ENCODE measurements around the gene ANP32E.

The ANP32E gene

DNA sequence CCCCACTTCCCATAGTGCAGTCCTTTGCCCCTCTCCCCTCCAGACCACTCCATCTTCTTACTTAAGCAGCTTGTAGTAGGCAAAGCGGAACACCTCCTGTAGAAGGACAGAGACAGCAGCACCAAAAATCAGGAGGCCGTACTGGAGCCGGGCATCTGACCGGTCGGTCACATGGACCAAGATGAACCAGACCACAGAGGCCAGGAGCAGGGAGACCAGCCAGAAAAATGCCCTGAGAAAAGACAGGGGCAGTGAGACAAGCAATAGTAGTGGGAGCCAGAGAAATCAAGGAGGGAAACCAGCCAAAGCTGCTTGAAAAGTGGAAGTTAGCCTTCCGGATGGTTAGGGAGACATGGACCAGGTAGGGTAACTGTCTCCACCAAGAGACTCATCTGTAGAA is 32.0 kb upstream of the ANP32E start:
- no CpG with 5 or more reads among the region's 6 CpGs for WGBS, 2 donors (ENCODE audit: extremely low coverage in 2 of 2, insufficient read length in 2 of 2, insufficient replicate concordance in 1 of 2)
- H2BK5ac ChIP-seq (ENCODE audit: low read length): no peak overlapping the region

GRCh38 chr1:150263549-150263948 is 27.6 kb upstream of the ANP32E start:
- Histone ChIP-seq H3K23ac (ENCODE audit: low read depth, low read length, poor library complexity) (no peak overlapping the region), H3K18ac (ENCODE audit: low read length) (no peak overlapping the region), H3K4me3 (ENCODE audit: low read length in 2 of 2) (no peak overlapping the region), H3K4ac (ENCODE audit: low read length) (no peak overlapping the region), H3K9me3 (replicated peaks in 1 of 2; ENCODE audit: control insufficient read depth in 2 of 2, insufficient read depth in 1 of 2, low read depth in 1 of 2, low read length in 2 of 2) (no peaks in the 10 kb centered on the region), H2BK15ac (ENCODE audit: low read length) (no peak overlapping the region), H3K4me2 (ENCODE audit: insufficient read depth, low read length, poor library complexity, severe bottlenecking) (no peak overlapping the region), H2AFZ (ENCODE audit: low read length) (no peak overlapping the region), H2BK120ac (ENCODE audit: low read depth, low read length) (no peak overlapping the region), H3K4me1 (ENCODE audit: control insufficient read depth in 2 of 2, insufficient read depth in 1 of 2, low read depth in 1 of 2, low read length in 2 of 2) (peaks cover 17 to 20% of the 10 kb centered on the region in 2 donors), H3K14ac (ENCODE audit: low read length) (no peak overlapping the region), H4K8ac (ENCODE audit: low read depth, low read length) (no peak overlapping the region), H3K36me3 (replicated peaks in 1 of 2; ENCODE audit: control insufficient read depth in 2 of 2, insufficient read depth in 2 of 2, low read length in 2 of 2) (peaks cover 43 to 75% of the 10 kb centered on the region in 2 donors), H2BK12ac (ENCODE audit: low read length) (no peak overlapping the region), H3K27me3 (ENCODE audit: control insufficient read depth in 3 of 3, insufficient read depth in 3 of 3, low read depth in 1 of 3, low read length in 3 of 3) (no peaks in the 10 kb centered on the region), H4K91ac (ENCODE audit: low read depth, low read length, poor library complexity) (no peak overlapping the region), H3K9ac (ENCODE audit: low read depth, low read length, poor library complexity) (no peak overlapping the region), H2BK5ac (ENCODE audit: low read length) (no peak overlapping the region), H3K27ac (replicated peaks; ENCODE audit: low read length) (no peak overlapping the region), H2AK5ac (ENCODE audit: low read depth, low read length) (no peak overlapping the region), H3K79me1 (ENCODE audit: low read depth, low read length) (peaks cover 17% of the 10 kb centered on the region)
- no CpG with 5 or more reads among the region's 6 CpGs for WGBS, 2 donors (ENCODE audit: extremely low coverage in 2 of 2, insufficient read length in 2 of 2, insufficient replicate concordance in 1 of 2)
- no peak for DNase-seq (ENCODE audit: low spot score)

More for the DNA sequence above, 32.0 kb upstream of the ANP32E start:
- Histone ChIP-seq H4K8ac (ENCODE audit: low read depth, low read length) (no peak overlapping the region), H2AFZ (ENCODE audit: low read length) (no peak overlapping the region), H3K4ac (ENCODE audit: low read length) (no peak overlapping the region), H2BK12ac (ENCODE audit: low read length) (no peak overlapping the region), H3K18ac (ENCODE audit: low read length) (no peak overlapping the region), H3K9ac (ENCODE audit: low read depth, low read length, poor library complexity) (peak overlapping the region; percentile 95), H3K23ac (ENCODE audit: low read depth, low read length, poor library complexity) (peak overlapping the region; percentile 14), H2BK15ac (ENCODE audit: low read length) (no peak overlapping the region), H4K91ac (ENCODE audit: low read depth, low read length, poor library complexity) (no peak overlapping the region), H2BK120ac (ENCODE audit: low read depth, low read length) (no peak overlapping the region), H3K27me3 (ENCODE audit: control insufficient read depth in 3 of 3, insufficient read depth in 3 of 3, low read depth in 1 of 3, low read length in 3 of 3) (no peaks in the 10 kb centered on the region), H3K36me3 (replicated peaks in 1 of 2; ENCODE audit: control insufficient read depth in 2 of 2, insufficient read depth in 2 of 2, low read length in 2 of 2) (peaks cover 30 to 48% of the 10 kb centered on the region in 2 donors), H3K4me2 (ENCODE audit: insufficient read depth, low read length, poor library complexity, severe bottlenecking) (peak overlapping the region; percentile 92), H3K79me1 (ENCODE audit: low read depth, low read length) (peaks cover 10% of the 10 kb centered on the region), H3K4me3 (ENCODE audit: low read length in 2 of 2) (peak overlapping the region; percentile 85 to 95), H3K9me3 (replicated peaks in 1 of 2; ENCODE audit: control insufficient read depth in 2 of 2, insufficient read depth in 1 of 2, low read depth in 1 of 2, low read length in 2 of 2) (no peaks in the 10 kb centered on the region), H2AK5ac (ENCODE audit: low read depth, low read length) (peak overlapping the region; percentile 18), H3K14ac (ENCODE audit: low read length) (no peak overlapping the region), H3K27ac (replicated peaks; ENCODE audit: low read length) (no peak overlapping the region), H3K4me1 (ENCODE audit: control insufficient read depth in 2 of 2, insufficient read depth in 1 of 2, low read depth in 1 of 2, low read length in 2 of 2) (peaks cover 11 to 12% of the 10 kb centered on the region in 2 donors)
- DNase-seq (ENCODE audit: low spot score): no peak

DNA sequence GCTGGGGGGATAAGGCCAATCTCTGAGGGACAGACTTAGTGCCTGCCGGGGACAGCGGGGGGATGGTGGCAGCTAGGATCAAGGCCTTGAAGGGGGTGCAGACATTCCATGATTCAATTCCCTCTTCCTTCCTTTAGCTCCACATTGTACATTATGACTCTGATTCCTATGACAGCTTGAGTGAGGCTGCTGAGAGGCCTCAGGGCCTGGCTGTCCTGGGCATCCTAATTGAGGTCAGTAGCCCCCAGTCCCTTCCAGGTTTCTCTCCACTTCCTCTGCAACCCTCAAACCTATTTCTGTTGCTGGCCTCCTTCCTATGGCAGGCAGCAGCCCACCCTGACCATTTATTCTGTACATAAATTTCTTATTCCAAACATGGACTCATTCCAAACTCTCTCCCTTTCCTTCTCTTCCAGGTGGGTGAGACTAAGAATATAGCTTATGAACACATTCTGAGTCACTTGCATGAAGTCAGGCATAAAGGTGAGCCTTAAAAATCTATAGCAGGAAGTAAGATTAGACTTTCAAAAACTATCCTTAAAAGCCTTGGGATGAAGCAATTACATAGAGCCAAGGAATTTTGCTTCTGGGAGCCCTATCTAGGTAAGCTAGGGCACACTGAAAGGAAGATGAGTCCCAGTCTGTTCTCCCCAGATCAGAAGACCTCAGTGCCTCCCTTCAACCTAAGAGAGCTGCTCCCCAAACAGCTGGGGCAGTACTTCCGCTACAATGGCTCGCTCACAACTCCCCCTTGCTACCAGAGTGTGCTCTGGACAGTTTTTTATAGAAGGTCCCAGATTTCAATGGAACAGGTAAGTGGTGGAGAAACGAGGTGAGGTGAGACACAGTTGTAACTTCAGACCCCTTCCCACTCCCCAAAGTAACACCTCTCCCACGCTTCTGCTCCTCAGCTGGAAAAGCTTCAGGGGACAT is 26.7 kb upstream of the ANP32E start:
- peaks cover 13 to 20% of the 10 kb centered on the region in 2 donors for H3K4me1 ChIP-seq (ENCODE audit: control insufficient read depth in 2 of 2, insufficient read depth in 1 of 2, low read depth in 1 of 2, low read length in 2 of 2)
- H2AK5ac ChIP-seq (ENCODE audit: low read depth, low read length): no peak overlapping the region
- WGBS, 2 donors (ENCODE audit: extremely low coverage in 2 of 2, insufficient read length in 2 of 2, insufficient replicate concordance in 1 of 2): no CpG with 5 or more reads among the region's 6 CpGs
- no peak overlapping the region for H3K4me3 ChIP-seq (ENCODE audit: low read length in 2 of 2)
- H3K23ac ChIP-seq (ENCODE audit: low read depth, low read length, poor library complexity): no peak overlapping the region
- no peak overlapping the region for H4K91ac ChIP-seq (ENCODE audit: low read depth, low read length, poor library complexity)
- no peak overlapping the region for H4K8ac ChIP-seq (ENCODE audit: low read depth, low read length)
- H3K4ac ChIP-seq (ENCODE audit: low read length): no peak overlapping the region
- H2AFZ ChIP-seq (ENCODE audit: low read length): no peak overlapping the region
- H2BK12ac ChIP-seq (ENCODE audit: low read length): no peak overlapping the region
- DNase-seq (ENCODE audit: low spot score): no peak
- no peak overlapping the region for H2BK5ac ChIP-seq (ENCODE audit: low read length)
- no peak overlapping the region for H3K9ac ChIP-seq (ENCODE audit: low read depth, low read length, poor library complexity)
- H3K27me3 ChIP-seq (ENCODE audit: control insufficient read depth in 3 of 3, insufficient read depth in 3 of 3, low read depth in 1 of 3, low read length in 3 of 3): no peaks in the 10 kb centered on the region
- no peak overlapping the region for H3K4me2 ChIP-seq (ENCODE audit: insufficient read depth, low read length, poor library complexity, severe bottlenecking)
- no peak overlapping the region for H3K27ac ChIP-seq (replicated peaks; ENCODE audit: low read length)
- H3K79me1 ChIP-seq (ENCODE audit: low read depth, low read length): peaks cover 9% of the 10 kb centered on the region
- H2BK120ac ChIP-seq (ENCODE audit: low read depth, low read length): no peak overlapping the region
- no peaks in the 10 kb centered on the region for H3K9me3 ChIP-seq (replicated peaks in 1 of 2; ENCODE audit: control insufficient read depth in 2 of 2, insufficient read depth in 1 of 2, low read depth in 1 of 2, low read length in 2 of 2)
- no peak overlapping the region for H3K14ac ChIP-seq (ENCODE audit: low read length)
- H3K36me3 ChIP-seq (replicated peaks in 1 of 2; ENCODE audit: control insufficient read depth in 2 of 2, insufficient read depth in 2 of 2, low read length in 2 of 2): peaks cover 43 to 73% of the 10 kb centered on the region in 2 donors
- no peak overlapping the region for H2BK15ac ChIP-seq (ENCODE audit: low read length)
- no peak overlapping the region for H3K18ac ChIP-seq (ENCODE audit: low read length)

DNA sequence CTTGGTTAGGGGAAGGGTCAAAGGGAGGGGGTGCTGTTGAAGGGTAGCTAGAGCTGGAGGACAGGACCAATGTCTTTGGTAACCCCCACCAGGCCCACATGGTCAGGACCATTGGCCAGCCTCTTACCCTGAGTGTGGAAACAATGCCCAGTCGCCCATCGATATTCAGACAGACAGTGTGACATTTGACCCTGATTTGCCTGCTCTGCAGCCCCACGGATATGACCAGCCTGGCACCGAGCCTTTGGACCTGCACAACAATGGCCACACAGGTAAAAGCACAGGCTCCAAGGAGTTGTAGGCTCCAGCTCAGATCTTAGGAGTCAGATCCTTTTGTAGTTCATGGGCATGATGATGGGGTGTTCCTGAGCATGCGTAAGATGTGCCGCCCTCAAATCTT is 25.5 kb upstream of the ANP32E start:
- no peak overlapping the region for H3K23ac ChIP-seq (ENCODE audit: low read depth, low read length, poor library complexity)
- H2BK12ac ChIP-seq (ENCODE audit: low read length): peak overlapping the region; percentile 18
- H4K91ac ChIP-seq (ENCODE audit: low read depth, low read length, poor library complexity): no peak overlapping the region
- H2BK5ac ChIP-seq (ENCODE audit: low read length): no peak overlapping the region
- no peak for DNase-seq (ENCODE audit: low spot score)
- H3K27me3 ChIP-seq (ENCODE audit: control insufficient read depth in 3 of 3, insufficient read depth in 3 of 3, low read depth in 1 of 3, low read length in 3 of 3): no peaks in the 10 kb centered on the region
- no peak overlapping the region for H2BK15ac ChIP-seq (ENCODE audit: low read length)
- H3K9me3 ChIP-seq (replicated peaks in 1 of 2; ENCODE audit: control insufficient read depth in 2 of 2, insufficient read depth in 1 of 2, low read depth in 1 of 2, low read length in 2 of 2): no peaks in the 10 kb centered on the region
- peaks cover 34 to 60% of the 10 kb centered on the region in 2 donors for H3K36me3 ChIP-seq (replicated peaks in 1 of 2; ENCODE audit: control insufficient read depth in 2 of 2, insufficient read depth in 2 of 2, low read length in 2 of 2)
- H2BK120ac ChIP-seq (ENCODE audit: low read depth, low read length): no peak overlapping the region
- no peak overlapping the region for H3K4me3 ChIP-seq (ENCODE audit: low read length in 2 of 2)
- H2AK5ac ChIP-seq (ENCODE audit: low read depth, low read length): no peak overlapping the region
- no peak overlapping the region for H4K8ac ChIP-seq (ENCODE audit: low read depth, low read length)
- no peak overlapping the region for H2AFZ ChIP-seq (ENCODE audit: low read length)
- no peak overlapping the region for H3K18ac ChIP-seq (ENCODE audit: low read length)
- H3K4ac ChIP-seq (ENCODE audit: low read length): no peak overlapping the region
- H3K4me2 ChIP-seq (ENCODE audit: insufficient read depth, low read length, poor library complexity, severe bottlenecking): no peak overlapping the region
- peaks cover 18% of the 10 kb centered on the region in 2 donors for H3K4me1 ChIP-seq (ENCODE audit: control insufficient read depth in 2 of 2, insufficient read depth in 1 of 2, low read depth in 1 of 2, low read length in 2 of 2)
- WGBS, 2 donors (ENCODE audit: extremely low coverage in 2 of 2, insufficient read length in 2 of 2, insufficient replicate concordance in 1 of 2): no CpG with 5 or more reads among the region's 6 CpGs
- H3K27ac ChIP-seq (replicated peaks; ENCODE audit: low read length): no peak overlapping the region
- H3K79me1 ChIP-seq (ENCODE audit: low read depth, low read length): peaks cover 7% of the 10 kb centered on the region
- H3K9ac ChIP-seq (ENCODE audit: low read depth, low read length, poor library complexity): no peak overlapping the region
- no peak overlapping the region for H3K14ac ChIP-seq (ENCODE audit: low read length)

Data from neuronal stem cell (in vitro differentiated cells).